Measurements from ENCODE around the gene DPF3. TPM values are rescaled to one million over a fixed set of nuclear protein-coding genes. Genes with fewer than 3 reads are reported as not detected.

DPF3 gene
- total and polyA plus RNA-seq, 2 donors from 2014 or later: 2.3 to 2.8 TPM

GRCh38 chr14:72706485-72706884 is 187.4 kb downstream of the DPF3 start:
- H3K9me3 ChIP-seq (ENCODE audit: control insufficient read depth in 2 of 3, insufficient read depth in 1 of 3, low read length in 3 of 3): no peaks in the 10 kb centered on the region
- H3K27me3 ChIP-seq (ENCODE audit: control insufficient read depth, insufficient read depth, low read length): no peaks in the 10 kb centered on the region
- no peak overlapping the region for H3K27ac ChIP-seq (ENCODE audit: low read depth in 2 of 2, low read length in 2 of 2)
- no peak for TF ChIP-seq CTCF (IDR thresholded peaks at IDR 0.05; ENCODE audit: borderline replicate concordance, extremely low read depth, insufficient read depth)
- FAIRE-seq (no peak), DNase-seq (no peak)
- H3K4me3 ChIP-seq (ENCODE audit: low read length in 3 of 3): no peak overlapping the region
- no peak overlapping the region for H3K9ac ChIP-seq (ENCODE audit: low read length in 3 of 3)
- H3K4me1 ChIP-seq (ENCODE audit: control insufficient read depth in 2 of 3, insufficient read depth in 2 of 3, low read depth in 1 of 3, low read length in 3 of 3): no peaks in the 10 kb centered on the region
- H3K36me3 ChIP-seq (ENCODE audit: control insufficient read depth in 2 of 3, insufficient read depth in 3 of 3, low read length in 3 of 3): peaks cover 0 to 2% (median 0%) of the 10 kb centered on the region in 3 donors
- intact Hi-C loops (cut with DNase I): no loop called here

GRCh38 chr14:72704502-72704901 is 189.4 kb downstream of the DPF3 start:
- Histone ChIP-seq H3K27me3 (ENCODE audit: control insufficient read depth, insufficient read depth, low read length) (no peaks in the 10 kb centered on the region), H3K27ac (ENCODE audit: low read depth in 2 of 2, low read length in 2 of 2) (no peak overlapping the region), H3K36me3 (ENCODE audit: control insufficient read depth in 2 of 3, insufficient read depth in 3 of 3, low read length in 3 of 3) (peaks cover 0 to 2% (median 0%) of the 10 kb centered on the region in 3 donors), H3K9me3 (ENCODE audit: control insufficient read depth in 2 of 3, insufficient read depth in 1 of 3, low read length in 3 of 3) (no peaks in the 10 kb centered on the region), H3K4me3 (ENCODE audit: low read length in 3 of 3) (no peak overlapping the region), H3K4me1 (ENCODE audit: control insufficient read depth in 2 of 3, insufficient read depth in 2 of 3, low read depth in 1 of 3, low read length in 3 of 3) (no peaks in the 10 kb centered on the region), H3K9ac (ENCODE audit: low read length in 3 of 3) (no peak overlapping the region)
- no peak for FAIRE-seq
- TF ChIP-seq CTCF (IDR thresholded peaks at IDR 0.05; ENCODE audit: borderline replicate concordance, extremely low read depth, insufficient read depth): no peak
- DNase-seq: no peak
- intact Hi-C loops (cut with DNase I): no loop called here

DNA sequence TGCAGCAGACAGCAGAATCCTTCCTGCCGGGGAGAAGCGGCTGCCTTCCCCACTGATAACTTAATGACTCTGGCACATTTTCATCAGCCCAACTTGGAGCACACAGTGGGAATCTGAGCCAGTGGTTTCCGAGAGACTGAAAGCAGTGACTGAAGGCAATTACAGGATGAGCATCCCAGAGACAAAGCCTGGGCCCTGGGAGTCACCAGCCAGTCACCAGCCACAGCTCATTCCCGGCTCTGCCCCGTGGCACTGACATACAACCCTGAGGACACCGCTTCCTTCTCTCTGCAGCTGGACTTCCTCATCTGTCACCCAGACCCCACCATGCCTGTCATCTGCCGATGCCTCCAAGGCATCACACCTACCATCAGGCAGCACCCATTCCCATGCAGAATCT is 192.3 kb downstream of the DPF3 start:
- no peak for TF ChIP-seq CTCF (IDR thresholded peaks at IDR 0.05; ENCODE audit: borderline replicate concordance, extremely low read depth, insufficient read depth)
- FAIRE-seq (no peak), DNase-seq (no peak)

GRCh38 chr14:72701237-72701565 is 192.7 kb downstream of the DPF3 start:
- Histone ChIP-seq H3K27ac (ENCODE audit: low read depth in 2 of 2, low read length in 2 of 2) (no peak overlapping the region), H3K9me3 (ENCODE audit: control insufficient read depth in 2 of 3, insufficient read depth in 1 of 3, low read length in 3 of 3) (no peaks in the 10 kb centered on the region), H3K36me3 (ENCODE audit: control insufficient read depth in 2 of 3, insufficient read depth in 3 of 3, low read length in 3 of 3) (peaks cover 0 to 2% (median 0%) of the 10 kb centered on the region in 3 donors), H3K4me3 (ENCODE audit: low read length in 3 of 3) (no peak overlapping the region), H3K27me3 (ENCODE audit: control insufficient read depth, insufficient read depth, low read length) (no peaks in the 10 kb centered on the region), H3K9ac (ENCODE audit: low read length in 3 of 3) (no peak overlapping the region), H3K4me1 (ENCODE audit: control insufficient read depth in 2 of 3, insufficient read depth in 2 of 3, low read depth in 1 of 3, low read length in 3 of 3) (no peaks in the 10 kb centered on the region)
- TF ChIP-seq CTCF (IDR thresholded peaks at IDR 0.05; ENCODE audit: borderline replicate concordance, extremely low read depth, insufficient read depth): no peak
- FAIRE-seq (no peak), DNase-seq (no peak)
- intact Hi-C loops (cut with DNase I): no loop called here

More for the DNA sequence above, 192.3 kb downstream of the DPF3 start:
- Histone ChIP-seq H3K27me3 (ENCODE audit: control insufficient read depth, insufficient read depth, low read length) (no peaks in the 10 kb centered on the region), H3K4me1 (ENCODE audit: control insufficient read depth in 2 of 3, insufficient read depth in 2 of 3, low read depth in 1 of 3, low read length in 3 of 3) (no peaks in the 10 kb centered on the region), H3K9me3 (ENCODE audit: control insufficient read depth in 2 of 3, insufficient read depth in 1 of 3, low read length in 3 of 3) (no peaks in the 10 kb centered on the region), H3K36me3 (ENCODE audit: control insufficient read depth in 2 of 3, insufficient read depth in 3 of 3, low read length in 3 of 3) (peaks cover 0 to 2% (median 0%) of the 10 kb centered on the region in 3 donors), H3K27ac (ENCODE audit: low read depth in 2 of 2, low read length in 2 of 2) (no peak overlapping the region), H3K4me3 (ENCODE audit: low read length in 3 of 3) (no peak overlapping the region), H3K9ac (ENCODE audit: low read length in 3 of 3) (no peak overlapping the region)
- intact Hi-C loops (cut with DNase I): no loop called here
